Thyroid gland (tissue), 4 donors: ENCODE results near the gene HDGFL2. TPM values are rescaled to one million over a fixed set of nuclear protein-coding genes. Genes with fewer than 3 reads are reported as not detected.

Experiments
- DNase-seq, 2 donors: peaks; one replicate each; pipeline ENCODE4 v3.0.0-alpha.2; 2019
- H3K27ac ChIP-seq, 3 donors: fragments of 200-600 bp; sonication (generic); 1 replicate in 2 of 3; 2 replicates in 1 of 3; pipeline ENCODE4 v1.5.1; 2016 to 2019; ENCODE audit warnings: mild to moderate bottlenecking in 1 of 3, moderate library complexity in 1 of 3
- H3K27me3 ChIP-seq: fragments of 200-600 bp; sonication (generic); one replicate; pipeline ENCODE4 v1.5.1; 2019
- H3K36me3 ChIP-seq, 2 donors: fragments of 200-600 bp; sonication (generic); one replicate each; pipeline ENCODE4 v1.5.1; 2016 to 2019
- H3K4me1 ChIP-seq, 2 donors: fragments of 200-600 bp; sonication (generic); one replicate each; pipeline ENCODE4 v1.5.1; 2017 to 2019
- H3K4me3 ChIP-seq, 3 donors: fragments of 200-600 bp; sonication (generic); replicated peaks in 1 of 3; 1 replicate in 2 of 3; 2 replicates in 1 of 3; pipeline ENCODE4 v1.5.1; 2016; ENCODE audit warnings: mild to moderate bottlenecking in 1 of 3
- H3K9me3 ChIP-seq: fragments of 200-600 bp; sonication (generic); one replicate; pipeline ENCODE4 v1.5.1; 2017
- POLR2A ChIP-seq, 2 donors: fragments of 450-650 bp; IDR thresholded peaks; one replicate each; pipeline ENCODE4 v1.6.1; 2017; ENCODE audit warnings: antibody characterized with exemption in 2 of 2, mild to moderate bottlenecking in 2 of 2, moderate library complexity in 1 of 2
- WGBS, 2 donors: methylation state at CpG; one replicate each; pipeline ENCODE4 v1.1.5; 2017; 5-methylcytosine and 5-hydroxymethylcytosine counted together
- intact Hi-C: fragments of 100-400 bp; cut with DNase I; formaldehyde crosslinking; loops from one replicate; pipeline ENCODE4 v1.15.1; 2023
- total RNA-seq, 4 donors: library from RNA; depleted of rRNA; stranded (reverse); fragments of >200 nt; gene quantifications; one replicate each; pipeline ENCODE4 v1.2.3, GENCODE V29; 2016
- TF ChIP-seq, protein P1 (sequence below), 6 experiments: fragments of 200-600 bp in 3 of 6; fragments of 450-650 bp in 3 of 6; sonication (generic) in 3 of 6; IDR thresholded peaks; one replicate each; pipeline ENCODE4 v1.5.1; 2016 to 2019; ENCODE audit warnings: antibody characterized with exemption in 6 of 6, mild to moderate bottlenecking in 2 of 6, inconsistent platforms in 1 of 6, moderate library complexity in 1 of 6

The HDGFL2 gene
- total RNA-seq, 4 donors from 2014 or later = 26.5 to 42.3 (median 28.4) TPM

DNA sequence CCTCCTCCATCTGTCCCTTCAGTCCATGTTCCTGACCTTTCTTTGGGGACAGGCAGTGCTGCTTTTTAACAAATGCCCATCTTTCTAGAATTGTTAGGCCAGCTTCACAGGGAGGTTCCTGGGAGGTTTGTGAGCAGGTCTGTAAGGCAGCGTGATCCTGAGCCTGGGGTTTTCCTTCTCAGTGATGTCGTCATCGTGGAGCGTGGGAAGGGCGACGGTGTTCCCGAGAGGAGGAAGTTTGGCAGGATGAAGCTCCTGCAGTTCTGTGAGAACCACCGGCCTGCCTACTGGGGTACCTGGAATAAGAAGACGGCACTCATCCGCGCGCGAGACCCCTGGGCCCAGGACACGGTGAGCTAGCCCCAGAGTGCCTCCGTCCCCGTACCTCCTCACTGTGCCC is 42.8 kb upstream of the HDGFL2 start:
- H3K27ac ChIP-seq = no peak overlapping the region
- 96% methylated on average over 13 to 16 of the region's 16 CpGs for WGBS, 2 donors
- H3K27me3 ChIP-seq = no peaks in the 10 kb centered on the region
- intact Hi-C loops = no loop called here
- no peak for TF ChIP-seq POLR2A (IDR thresholded peaks at IDR 0.05)
- TF ChIP-seq, protein P1, sequence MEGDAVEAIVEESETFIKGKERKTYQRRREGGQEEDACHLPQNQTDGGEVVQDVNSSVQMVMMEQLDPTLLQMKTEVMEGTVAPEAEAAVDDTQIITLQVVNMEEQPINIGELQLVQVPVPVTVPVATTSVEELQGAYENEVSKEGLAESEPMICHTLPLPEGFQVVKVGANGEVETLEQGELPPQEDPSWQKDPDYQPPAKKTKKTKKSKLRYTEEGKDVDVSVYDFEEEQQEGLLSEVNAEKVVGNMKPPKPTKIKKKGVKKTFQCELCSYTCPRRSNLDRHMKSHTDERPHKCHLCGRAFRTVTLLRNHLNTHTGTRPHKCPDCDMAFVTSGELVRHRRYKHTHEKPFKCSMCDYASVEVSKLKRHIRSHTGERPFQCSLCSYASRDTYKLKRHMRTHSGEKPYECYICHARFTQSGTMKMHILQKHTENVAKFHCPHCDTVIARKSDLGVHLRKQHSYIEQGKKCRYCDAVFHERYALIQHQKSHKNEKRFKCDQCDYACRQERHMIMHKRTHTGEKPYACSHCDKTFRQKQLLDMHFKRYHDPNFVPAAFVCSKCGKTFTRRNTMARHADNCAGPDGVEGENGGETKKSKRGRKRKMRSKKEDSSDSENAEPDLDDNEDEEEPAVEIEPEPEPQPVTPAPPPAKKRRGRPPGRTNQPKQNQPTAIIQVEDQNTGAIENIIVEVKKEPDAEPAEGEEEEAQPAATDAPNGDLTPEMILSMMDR (IDR thresholded peaks at IDR 0.05) = no peak
- no peak overlapping the region for H3K4me3 ChIP-seq
- no peaks in the 10 kb centered on the region for H3K36me3 ChIP-seq
- H3K4me1 ChIP-seq = no peaks in the 10 kb centered on the region
- no peak for DNase-seq
- H3K9me3 ChIP-seq = no peaks in the 10 kb centered on the region

GRCh38 chr19:4429771-4430171 is 42.3 kb upstream of the HDGFL2 start:
- no peak overlapping the region for H3K4me3 ChIP-seq
- intact Hi-C loops = no loop called here
- H3K4me1 ChIP-seq = no peaks in the 10 kb centered on the region
- H3K9me3 ChIP-seq = no peaks in the 10 kb centered on the region
- H3K27ac ChIP-seq = no peak overlapping the region
- TF ChIP-seq POLR2A (IDR thresholded peaks at IDR 0.05) = no peak
- TF ChIP-seq, protein P1 (IDR thresholded peaks at IDR 0.05) = no peak
- DNase-seq = no peak
- H3K27me3 ChIP-seq = no peaks in the 10 kb centered on the region
- H3K36me3 ChIP-seq = no peaks in the 10 kb centered on the region
- 93% methylated on average over 11 to 12 of the region's 12 CpGs for WGBS, 2 donors

DNA sequence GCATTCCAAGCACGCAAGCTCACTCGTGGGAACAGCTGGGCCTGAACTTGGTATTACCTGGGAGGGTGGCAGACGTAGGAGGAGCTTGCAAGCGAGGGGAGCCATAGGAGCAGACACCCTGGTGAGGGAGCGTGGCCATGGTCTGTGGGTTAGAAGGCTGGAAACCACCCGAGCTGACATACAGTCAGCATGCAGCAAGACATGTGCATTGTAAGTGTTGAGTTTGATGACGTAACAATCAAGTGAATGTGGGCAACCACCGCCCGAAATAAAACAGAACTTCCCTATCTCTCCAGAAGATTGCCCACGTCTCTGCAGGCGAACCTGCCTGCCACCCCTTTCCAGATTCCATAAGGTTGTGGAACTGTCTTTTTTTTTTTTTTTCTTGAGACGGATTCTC is 41.3 kb upstream of the HDGFL2 start:
- Histone ChIP-seq H3K27ac (no peak overlapping the region), H3K4me1 (no peaks in the 10 kb centered on the region), H3K27me3 (no peaks in the 10 kb centered on the region), H3K4me3 (no peak overlapping the region), H3K36me3 (no peaks in the 10 kb centered on the region), H3K9me3 (no peaks in the 10 kb centered on the region)
- 88 to 96% methylated on average over 12 of the region's 12 CpGs for WGBS, 2 donors
- intact Hi-C loops = no loop called here
- no peak for DNase-seq
- TF ChIP-seq, protein P1 (IDR thresholded peaks at IDR 0.05) = no peak
- TF ChIP-seq POLR2A (IDR thresholded peaks at IDR 0.05) = no peak

DNA sequence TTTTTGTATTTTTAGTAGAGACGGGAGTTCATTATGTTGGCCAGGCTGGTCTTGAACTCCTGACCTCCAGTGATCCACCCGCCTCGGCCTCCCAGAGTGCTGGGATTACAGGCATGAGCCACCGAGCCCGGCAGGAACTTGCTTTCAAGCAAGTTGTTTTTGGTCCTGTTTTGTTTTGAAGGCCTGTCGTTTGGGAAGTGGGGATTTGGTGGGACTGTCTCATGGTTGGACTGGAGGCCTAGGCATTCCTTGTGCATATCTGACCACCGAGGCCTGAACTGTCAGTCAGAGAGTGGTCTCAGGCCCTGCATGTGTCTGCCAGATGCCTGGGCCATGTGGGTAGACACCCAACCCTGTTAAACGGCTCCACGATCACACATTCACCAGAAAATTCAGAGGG is 40.8 kb upstream of the HDGFL2 start:
- no peak overlapping the region for H3K27ac ChIP-seq
- H3K27me3 ChIP-seq = no peaks in the 10 kb centered on the region
- intact Hi-C loops = no loop called here
- TF ChIP-seq POLR2A (IDR thresholded peaks at IDR 0.05) = no peak
- TF ChIP-seq, protein P1 (IDR thresholded peaks at IDR 0.05) = no peak
- no peak overlapping the region for H3K4me3 ChIP-seq
- H3K9me3 ChIP-seq = no peaks in the 10 kb centered on the region
- H3K36me3 ChIP-seq = no peaks in the 10 kb centered on the region
- no peaks in the 10 kb centered on the region for H3K4me1 ChIP-seq
- WGBS, 2 donors = 90 to 94% methylated on average over 9 of the region's 9 CpGs
- no peak for DNase-seq

DNA sequence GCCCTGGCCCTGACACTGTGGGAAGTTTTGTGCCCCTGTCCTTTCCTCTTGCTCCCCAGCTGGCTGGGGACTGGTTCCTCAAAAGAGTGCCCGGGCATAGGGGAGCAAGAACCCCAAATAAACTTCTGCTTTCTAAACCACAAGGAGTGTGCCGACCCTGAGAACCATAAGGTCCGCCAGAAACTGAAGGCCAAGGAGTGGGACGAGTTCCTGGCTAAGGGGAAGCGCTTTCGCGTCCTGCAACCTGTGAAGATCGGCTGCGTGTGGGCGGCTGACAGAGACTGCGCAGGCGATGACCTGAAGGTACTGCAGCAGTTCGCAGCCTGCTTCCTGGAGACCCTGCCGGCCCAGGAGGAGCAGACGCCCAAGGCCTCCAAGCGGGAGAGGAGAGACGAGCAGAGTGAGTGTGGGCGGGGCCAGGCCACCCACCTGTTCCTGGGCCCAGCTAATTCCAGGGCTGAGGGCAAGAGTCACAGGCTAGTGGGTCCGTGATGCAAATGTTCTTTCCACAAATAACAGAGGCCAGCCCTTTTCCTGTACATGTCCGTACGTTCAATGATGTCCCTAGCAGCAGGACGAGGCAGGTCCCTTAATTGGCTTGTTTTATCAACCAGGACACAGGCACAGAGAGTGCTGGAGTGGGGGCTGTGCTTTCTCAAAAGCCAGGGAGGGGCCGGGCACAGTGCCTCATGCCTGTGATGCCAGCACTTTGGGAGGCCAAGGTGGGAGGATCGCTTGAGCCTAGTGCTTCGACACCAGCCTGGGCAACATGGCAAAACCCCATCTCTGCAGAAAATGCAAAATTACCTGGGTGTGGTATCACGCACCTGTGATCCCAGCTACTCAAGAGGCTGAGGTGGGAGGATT is 40.1 kb upstream of the HDGFL2 start:
- intact Hi-C loops = no loop called here
- TF ChIP-seq POLR2A (IDR thresholded peaks at IDR 0.05) = no peak
- TF ChIP-seq, protein P1 (IDR thresholded peaks at IDR 0.05) = no peak
- no peak overlapping the region for H3K4me3 ChIP-seq
- no peak overlapping the region for H3K27ac ChIP-seq
- H3K4me1 ChIP-seq = no peaks in the 10 kb centered on the region
- no peaks in the 10 kb centered on the region for H3K27me3 ChIP-seq
- H3K36me3 ChIP-seq = no peaks in the 10 kb centered on the region
- DNase-seq = no peak
- no peaks in the 10 kb centered on the region for H3K9me3 ChIP-seq
- 90 to 95% methylated on average over 24 to 26 of the region's 26 CpGs for WGBS, 2 donors
